ENCODE results near the gene ZNF575. TPM values are rescaled to one million over a fixed set of nuclear protein-coding genes. Genes with fewer than 3 reads are reported as not detected.

The ZNF575 gene
- total and polyA plus RNA-seq, 2 donors, result 0.38 to 2.5 TPM

- Histone ChIP-seq H3K27ac (ENCODE audit: low read depth in 1 of 2, low read length in 1 of 2) (peak overlapping the region; percentile 92 to 93), H3K4me3 (ENCODE audit: low read length in 2 of 2) (peak overlapping the region; percentile 63 to 75), H3K36me3 (ENCODE audit: control insufficient read depth in 2 of 2, insufficient read depth in 2 of 2, low read length in 1 of 2) (peaks cover 16 to 26% of the 10 kb centered on the region in 2 donors), H3K27me3 (ENCODE audit: control insufficient read depth in 2 of 2, insufficient read depth in 1 of 2, low read length in 1 of 2) (no peaks in the 10 kb centered on the region), H3K4me1 (ENCODE audit: control insufficient read depth in 2 of 2, insufficient read depth in 2 of 2, low read length in 2 of 2) (peaks cover 2 to 23% of the 10 kb centered on the region in 2 donors), H3K9me3 (ENCODE audit: control insufficient read depth in 2 of 2, insufficient read depth in 1 of 2, low read length in 1 of 2) (no peaks in the 10 kb centered on the region)
- 2% methylated on average over 41 of the region's 41 CpGs for whole genome bisulfite sequencing
- DNase-seq (ENCODE audit: low read depth in 6 of 9, low spot score in 9 of 9), result peak; percentile 93 to 99 (median 98)
Observed at GRCh38 chr19:43533546-43534304, 737 bp downstream of the ZNF575 start.

GRCh38 chr19:43534305-43534815 is 1.4 kb downstream of the ZNF575 start:
- no peaks in the 10 kb centered on the region for H3K27me3 ChIP-seq (ENCODE audit: control insufficient read depth in 2 of 2, insufficient read depth in 1 of 2, low read length in 1 of 2)
- DNase-seq (ENCODE audit: low read depth in 6 of 9, low spot score in 9 of 9), result no peak
- H3K4me3 ChIP-seq (ENCODE audit: low read length in 2 of 2), result no peak overlapping the region
- H3K27ac ChIP-seq (ENCODE audit: low read depth in 1 of 2, low read length in 1 of 2), result peak overlapping the region; percentile 57 to 58
- H3K9me3 ChIP-seq (ENCODE audit: control insufficient read depth in 2 of 2, insufficient read depth in 1 of 2, low read length in 1 of 2), result peaks cover 0 to under 1% of the 10 kb centered on the region in 2 donors
- H3K4me1 ChIP-seq (ENCODE audit: control insufficient read depth in 2 of 2, insufficient read depth in 2 of 2, low read length in 2 of 2), result peaks cover 2 to 23% of the 10 kb centered on the region in 2 donors
- peaks cover 21 to 30% of the 10 kb centered on the region in 2 donors for H3K36me3 ChIP-seq (ENCODE audit: control insufficient read depth in 2 of 2, insufficient read depth in 2 of 2, low read length in 1 of 2)
- WGBS, result 74% methylated on average over 17 of the region's 17 CpGs

- Histone ChIP-seq H3K4me1 (ENCODE audit: control insufficient read depth in 2 of 2, insufficient read depth in 2 of 2, low read length in 2 of 2) (peaks cover 2 to 23% of the 10 kb centered on the region in 2 donors), H3K27ac (ENCODE audit: low read depth in 1 of 2, low read length in 1 of 2) (no peak overlapping the region), H3K4me3 (ENCODE audit: low read length in 2 of 2) (no peak overlapping the region), H3K9me3 (ENCODE audit: control insufficient read depth in 2 of 2, insufficient read depth in 1 of 2, low read length in 1 of 2) (peaks cover 0 to 4% of the 10 kb centered on the region in 2 donors), H3K27me3 (ENCODE audit: control insufficient read depth in 2 of 2, insufficient read depth in 1 of 2, low read length in 1 of 2) (no peaks in the 10 kb centered on the region), H3K36me3 (ENCODE audit: control insufficient read depth in 2 of 2, insufficient read depth in 2 of 2, low read length in 1 of 2) (peaks cover 26 to 32% of the 10 kb centered on the region in 2 donors)
- WGBS, result 86% methylated on average over 62 of the region's 62 CpGs
- peak in 2 of 9 donors; percentile 40 to 52 for DNase-seq (ENCODE audit: low read depth in 6 of 9, low spot score in 9 of 9)
Observed at GRCh38 chr19:43534816-43535761, 2.1 kb downstream of the ZNF575 start.

GRCh38 chr19:43538922-43539321 is 5.9 kb downstream of the ZNF575 start:
- no peak overlapping the region for H3K27ac ChIP-seq (ENCODE audit: low read depth in 1 of 2, low read length in 1 of 2)
- H3K4me1 ChIP-seq (ENCODE audit: control insufficient read depth in 2 of 2, insufficient read depth in 2 of 2, low read length in 2 of 2), result peaks cover 2 to 8% of the 10 kb centered on the region in 2 donors
- no peaks in the 10 kb centered on the region for H3K27me3 ChIP-seq (ENCODE audit: control insufficient read depth in 2 of 2, insufficient read depth in 1 of 2, low read length in 1 of 2)
- H3K36me3 ChIP-seq (ENCODE audit: control insufficient read depth in 2 of 2, insufficient read depth in 2 of 2, low read length in 1 of 2), result peaks cover 59 to 68% of the 10 kb centered on the region in 2 donors
- peaks cover 0 to 4% of the 10 kb centered on the region in 2 donors for H3K9me3 ChIP-seq (ENCODE audit: control insufficient read depth in 2 of 2, insufficient read depth in 1 of 2, low read length in 1 of 2)
- no peak overlapping the region for H3K4me3 ChIP-seq (ENCODE audit: low read length in 2 of 2)
- no peak for DNase-seq (ENCODE audit: low read depth in 6 of 9, low spot score in 9 of 9)

- Histone ChIP-seq H3K27me3 (ENCODE audit: control insufficient read depth in 2 of 2, insufficient read depth in 1 of 2, low read length in 1 of 2) (no peaks in the 10 kb centered on the region), H3K36me3 (ENCODE audit: control insufficient read depth in 2 of 2, insufficient read depth in 2 of 2, low read length in 1 of 2) (peaks cover 70 to 77% of the 10 kb centered on the region in 2 donors), H3K27ac (ENCODE audit: low read depth in 1 of 2, low read length in 1 of 2) (no peak overlapping the region), H3K4me3 (ENCODE audit: low read length in 2 of 2) (no peak overlapping the region), H3K9me3 (ENCODE audit: control insufficient read depth in 2 of 2, insufficient read depth in 1 of 2, low read length in 1 of 2) (peaks cover 0 to 4% of the 10 kb centered on the region in 2 donors), H3K4me1 (ENCODE audit: control insufficient read depth in 2 of 2, insufficient read depth in 2 of 2, low read length in 2 of 2) (peaks cover 0 to 3% of the 10 kb centered on the region in 2 donors)
- WGBS, result 96% methylated on average over 3 of the region's 3 CpGs
- no peak for DNase-seq (ENCODE audit: low read depth in 6 of 9, low spot score in 9 of 9)
Observed at GRCh38 chr19:43540381-43540780, 7.4 kb downstream of the ZNF575 start.

- Histone ChIP-seq H3K9me3 (ENCODE audit: control insufficient read depth in 2 of 2, insufficient read depth in 1 of 2, low read length in 1 of 2) (peaks cover 0 to 4% of the 10 kb centered on the region in 2 donors), H3K27ac (ENCODE audit: low read depth in 1 of 2, low read length in 1 of 2) (no peak overlapping the region), H3K36me3 (ENCODE audit: control insufficient read depth in 2 of 2, insufficient read depth in 2 of 2, low read length in 1 of 2) (peaks cover 76 to 84% of the 10 kb centered on the region in 2 donors), H3K4me1 (ENCODE audit: control insufficient read depth in 2 of 2, insufficient read depth in 2 of 2, low read length in 2 of 2) (peaks cover 0 to 11% of the 10 kb centered on the region in 2 donors), H3K4me3 (ENCODE audit: low read length in 2 of 2) (no peak overlapping the region), H3K27me3 (ENCODE audit: control insufficient read depth in 2 of 2, insufficient read depth in 1 of 2, low read length in 1 of 2) (no peaks in the 10 kb centered on the region)
- no peak for DNase-seq (ENCODE audit: low read depth in 6 of 9, low spot score in 9 of 9)
- WGBS, result 98% methylated on average over 5 of the region's 5 CpGs
Observed at GRCh38 chr19:43541920-43542650, 9.1 kb downstream of the ZNF575 start.

- Histone ChIP-seq H3K36me3 (ENCODE audit: control insufficient read depth in 2 of 2, insufficient read depth in 2 of 2, low read length in 1 of 2) (peaks cover 57 to 73% of the 10 kb centered on the region in 2 donors), H3K27me3 (ENCODE audit: control insufficient read depth in 2 of 2, insufficient read depth in 1 of 2, low read length in 1 of 2) (no peaks in the 10 kb centered on the region), H3K4me1 (ENCODE audit: control insufficient read depth in 2 of 2, insufficient read depth in 2 of 2, low read length in 2 of 2) (peaks cover 0 to 11% of the 10 kb centered on the region in 2 donors), H3K9me3 (ENCODE audit: control insufficient read depth in 2 of 2, insufficient read depth in 1 of 2, low read length in 1 of 2) (peaks cover 0 to 4% of the 10 kb centered on the region in 2 donors), H3K4me3 (ENCODE audit: low read length in 2 of 2) (no peak overlapping the region), H3K27ac (ENCODE audit: low read depth in 1 of 2, low read length in 1 of 2) (no peak overlapping the region)
- DNase-seq (ENCODE audit: low read depth in 6 of 9, low spot score in 9 of 9), result no peak
- over 99% methylated on average over 9 of the region's 9 CpGs for WGBS
Observed at GRCh38 chr19:43544077-43544476, 11.1 kb downstream of the ZNF575 start.

- Histone ChIP-seq H3K9me3 (ENCODE audit: control insufficient read depth in 2 of 2, insufficient read depth in 1 of 2, low read length in 1 of 2) (no peaks in the 10 kb centered on the region), H3K36me3 (ENCODE audit: control insufficient read depth in 2 of 2, insufficient read depth in 2 of 2, low read length in 1 of 2) (peaks cover 56 to 78% of the 10 kb centered on the region in 2 donors), H3K4me1 (ENCODE audit: control insufficient read depth in 2 of 2, insufficient read depth in 2 of 2, low read length in 2 of 2) (peaks cover 0 to 11% of the 10 kb centered on the region in 2 donors), H3K27ac (ENCODE audit: low read depth in 1 of 2, low read length in 1 of 2) (no peak overlapping the region), H3K4me3 (ENCODE audit: low read length in 2 of 2) (no peak overlapping the region), H3K27me3 (ENCODE audit: control insufficient read depth in 2 of 2, insufficient read depth in 1 of 2, low read length in 1 of 2) (no peaks in the 10 kb centered on the region)
- WGBS, result 78% methylated on average over 5 of the region's 5 CpGs
- DNase-seq (ENCODE audit: low read depth in 6 of 9, low spot score in 9 of 9), result peak in 1 of 9 donors; percentile 49
Observed at GRCh38 chr19:43545276-43545675, 12.3 kb downstream of the ZNF575 start.

Data from thymus (tissue), 11 donors.